GM23248 (cell line): Measurements from ENCODE around the gene ZEB2. TPM values are rescaled to one million over a fixed set of nuclear protein-coding genes. Genes with fewer than 3 reads are reported as not detected.

Source experiments
- DNase-seq: peaks from one replicate; pipeline ENCODE4 v3.0.0-alpha.2; 2015
- H2AFZ ChIP-seq: fragments of 200-600 bp; sonication (generic); 2 replicates; pipeline ENCODE4 v1.6.1; 2016; ENCODE audit warnings: antibody characterized with exemption
- H3F3A ChIP-seq: fragments of 200-600 bp; sonication (generic); 2 replicates; pipeline ENCODE4 v1.6.1; 2016; ENCODE audit warnings: mild to moderate bottlenecking, antibody characterized with exemption, mixed run types; ENCODE audit not compliant: insufficient read depth
- H3K27ac ChIP-seq: fragments of 200-600 bp; sonication (generic); 2 replicates; pipeline ENCODE4 v1.5.1; 2016; ENCODE audit warnings: mild to moderate bottlenecking
- H3K27me3 ChIP-seq: fragments of 200-600 bp; sonication (generic); replicated peaks from 2 replicates; pipeline ENCODE4 v1.6.1; 2016; ENCODE audit warnings: mild to moderate bottlenecking; ENCODE audit not compliant: insufficient read depth
- H3K36me3 ChIP-seq: fragments of 200-600 bp; sonication (generic); 2 replicates; pipeline ENCODE4 v1.6.1; 2016; ENCODE audit warnings: low read depth, mild to moderate bottlenecking
- H3K4me1 ChIP-seq: fragments of 200-600 bp; sonication (generic); 2 replicates; pipeline ENCODE4 v1.6.1; 2016; ENCODE audit warnings: mild to moderate bottlenecking; ENCODE audit not compliant: insufficient read depth
- H3K4me2 ChIP-seq: fragments of 200-600 bp; sonication (generic); one replicate; pipeline ENCODE4 v1.6.1; 2016; ENCODE audit warnings: mild to moderate bottlenecking; ENCODE audit not compliant: unreplicated experiment
- H3K4me3 ChIP-seq: fragments of 200-600 bp; sonication (generic); 2 replicates; pipeline ENCODE4 v1.5.1; 2016; ENCODE audit warnings: mild to moderate bottlenecking
- H3K79me2 ChIP-seq: fragments of 200-600 bp; sonication (generic); 2 replicates; pipeline ENCODE4 v1.6.1; 2016; ENCODE audit warnings: mild to moderate bottlenecking; ENCODE audit not compliant: insufficient read depth
- H3K9ac ChIP-seq: fragments of 200-600 bp; sonication (generic); 2 replicates; pipeline ENCODE4 v1.6.1; 2016; ENCODE audit warnings: mild to moderate bottlenecking
- H3K9me2 ChIP-seq: fragments of 200-600 bp; sonication (generic); 2 replicates; pipeline ENCODE4 v1.6.1; 2016; ENCODE audit warnings: mixed run types, mild to moderate bottlenecking, moderate library complexity; ENCODE audit not compliant: insufficient read depth
- H3K9me3 ChIP-seq: fragments of 200-600 bp; sonication (generic); one replicate; pipeline ENCODE4 v1.6.1; 2017; ENCODE audit warnings: low read depth
- H4K20me1 ChIP-seq: fragments of 200-600 bp; sonication (generic); 2 replicates; pipeline ENCODE4 v1.6.0; 2016; ENCODE audit not compliant: insufficient read depth
- EZH2 ChIP-seq: fragments of 200-600 bp; sonication (generic); IDR thresholded peaks from 2 replicates; pipeline ENCODE4 v1.6.1; 2018; ENCODE audit warnings: antibody characterized with exemption, mild to moderate bottlenecking; ENCODE audit not compliant: insufficient read depth, poor library complexity, severe bottlenecking
- EZH2phosphoT487 ChIP-seq: fragments of 200-600 bp; sonication (generic); IDR thresholded peaks from 2 replicates; pipeline ENCODE4 v1.6.1; 2018; ENCODE audit warnings: antibody characterized with exemption, moderate library complexity, mild to moderate bottlenecking, low read depth; ENCODE audit not compliant: insufficient read depth
- WGBS, 2 experiments: methylation state at CpG; one replicate each; pipeline ENCODE4 v1.1.6; 2015 to 2017; ENCODE audit warnings: low lambda C conversion rate in 2 of 2, low coverage in 1 of 2; ENCODE audit errors: missing lambda C conversion rate in 2 of 2; 5-methylcytosine and 5-hydroxymethylcytosine counted together
- in situ Hi-C: fragments of 300-500 bp; cut with MboI; formaldehyde crosslinking; loops from 2 replicates; pipeline ENCODE4 v1.15.0; 2020
- polyA plus RNA-seq: library from polyadenylated mRNA; unstranded; fragments of >200 nt; fragmentation: Nextera tagmentation; extraction: Ambion mirVana; gene quantifications from 2 replicates; pipeline ENCODE4 v1.2.1, GENCODE V29; 2016
- total RNA-seq: library from RNA; depleted of rRNA; stranded (reverse); fragments of >200 nt; shearing (Covaris generic); gene quantifications from 2 replicates; pipeline ENCODE4 v1.2.3, GENCODE V29; 2014

The ZEB2 gene
- total and polyA plus RNA-seq, 2 experiments from 2014 or later: 26.2 to 46.8 TPM

DNA sequence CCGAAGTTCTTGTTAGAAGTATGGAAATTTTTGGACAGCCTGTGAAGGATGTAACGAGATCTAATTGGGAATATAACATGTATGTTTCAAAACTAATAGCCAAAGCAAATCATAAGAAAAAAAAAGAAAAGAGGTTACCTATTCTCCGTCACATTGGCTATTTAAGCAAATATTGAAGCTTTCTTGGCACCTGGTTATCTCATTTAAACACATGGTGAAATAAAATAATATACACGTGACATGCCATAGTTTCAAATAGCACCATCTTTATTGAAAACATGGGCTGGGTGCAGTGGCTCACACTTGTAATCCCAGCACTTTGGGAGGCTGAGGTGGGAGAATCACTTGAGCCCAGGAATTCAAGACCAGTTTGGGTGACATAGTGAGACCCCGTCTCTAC, 56.7 kb downstream of the ZEB2 start:
- 84 to 86% methylated on average over 4 to 5 of the region's 5 CpGs for WGBS, 2 experiments
- Histone ChIP-seq H3K4me3 (no peak overlapping the region), H3K9me2 (no peaks in the 10 kb centered on the region), H3K36me3 (no peaks in the 10 kb centered on the region), H3K9ac (no peak overlapping the region), H3K79me2 (peaks cover 97% of the 10 kb centered on the region), H3K27me3 (no peaks in the 10 kb centered on the region), H3K4me2 (no peak overlapping the region), H3K4me1 (peaks cover 38% of the 10 kb centered on the region), H3K27ac (no peak overlapping the region), H4K20me1 (no peaks in the 10 kb centered on the region), H3F3A (peaks cover 29% of the 10 kb centered on the region; the same call in 1 of the 2 replicates), H3K9me3 (no peaks in the 10 kb centered on the region), H2AFZ (no peak overlapping the region)
- in situ Hi-C loops: no loop called here
- no peak for TF ChIP-seq EZH2phosphoT487
- no peak for TF ChIP-seq EZH2
- DNase-seq: no peak

DNA sequence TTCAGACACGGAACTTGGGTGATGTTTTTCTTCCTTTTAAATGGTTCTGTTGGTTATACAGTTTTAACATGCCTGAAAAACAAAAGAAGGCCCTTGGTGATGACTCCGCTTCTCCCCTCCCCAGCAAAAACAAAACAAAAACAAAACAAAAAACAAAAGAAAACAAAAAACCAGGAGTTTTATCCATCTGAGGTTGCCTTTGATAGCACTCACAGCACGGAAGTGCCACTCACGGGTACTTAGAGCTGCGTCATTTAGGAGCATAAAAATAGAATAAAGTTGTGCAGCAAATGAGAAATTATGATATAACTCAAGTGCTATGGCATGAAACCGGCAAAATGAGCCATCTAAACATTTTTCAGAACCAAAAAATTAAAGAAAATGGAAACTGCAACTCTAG, 57.7 kb downstream of the ZEB2 start:
- Histone ChIP-seq H3K4me3 (no peak overlapping the region), H3K27ac (peak overlapping the region; percentile 91; the same call in 1 of the 2 replicates), H3K79me2 (peaks cover 97% of the 10 kb centered on the region), H3K4me1 (peaks cover 39% of the 10 kb centered on the region), H2AFZ (no peak overlapping the region), H3K4me2 (no peak overlapping the region), H3K9me2 (no peaks in the 10 kb centered on the region), H3K27me3 (no peaks in the 10 kb centered on the region), H3K9ac (no peak overlapping the region), H3K36me3 (no peaks in the 10 kb centered on the region), H3F3A (peaks cover 35% of the 10 kb centered on the region), H4K20me1 (no peaks in the 10 kb centered on the region), H3K9me3 (no peaks in the 10 kb centered on the region)
- WGBS, 2 experiments: 39 to 42% methylated on average over 6 of the region's 6 CpGs
- no peak for DNase-seq
- TF ChIP-seq EZH2phosphoT487 (no peak), EZH2 (no peak)
- in situ Hi-C loops: no loop called here

DNA sequence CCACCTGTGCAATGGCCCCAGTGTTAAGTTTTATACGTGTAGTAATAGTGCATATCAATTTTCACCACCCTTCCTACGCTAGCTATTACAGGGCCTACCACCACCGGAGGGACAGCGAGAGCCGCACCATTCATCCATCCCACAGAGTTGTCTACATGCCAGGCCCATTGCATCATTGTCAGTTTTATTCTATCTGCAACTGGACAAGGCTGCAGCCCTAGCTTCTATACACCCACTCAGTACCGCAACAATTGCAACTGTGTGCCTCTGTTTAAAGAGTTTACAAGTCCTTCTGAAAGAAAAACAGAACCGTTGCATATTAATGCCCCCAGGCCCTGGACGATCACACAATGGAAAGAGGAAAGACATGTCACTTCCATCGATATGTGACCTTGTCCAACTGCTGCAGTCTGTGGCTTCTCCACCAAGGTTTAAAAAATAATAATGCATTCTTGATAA, 58.6 kb downstream of the ZEB2 start:
- H3K9me2 ChIP-seq: no peaks in the 10 kb centered on the region
- no peak overlapping the region for H3K4me3 ChIP-seq
- WGBS, 2 experiments: 53 to 63% methylated on average over 9 of the region's 9 CpGs
- no peak for TF ChIP-seq EZH2
- TF ChIP-seq EZH2phosphoT487: no peak
- H3K27me3 ChIP-seq: no peaks in the 10 kb centered on the region
- no peaks in the 10 kb centered on the region for H3K36me3 ChIP-seq
- no peak overlapping the region for H2AFZ ChIP-seq
- no peak overlapping the region for H3K9ac ChIP-seq
- H3K79me2 ChIP-seq: peaks cover 94% of the 10 kb centered on the region
- H4K20me1 ChIP-seq: no peaks in the 10 kb centered on the region
- peak overlapping the region; percentile 91 for H3K27ac ChIP-seq
- no peaks in the 10 kb centered on the region for H3K9me3 ChIP-seq
- DNase-seq: peak; percentile 57
- peaks cover 42% of the 10 kb centered on the region for H3F3A ChIP-seq
- no peak overlapping the region for H3K4me2 ChIP-seq
- H3K4me1 ChIP-seq: peaks cover 47% of the 10 kb centered on the region
- in situ Hi-C loops: no loop called here

- Histone ChIP-seq H3K36me3 (no peaks in the 10 kb centered on the region), H3K9me3 (no peaks in the 10 kb centered on the region), H3K9ac (peak overlapping the region; percentile 72), H3K4me3 (no peak overlapping the region), H4K20me1 (no peaks in the 10 kb centered on the region), H2AFZ (no peak overlapping the region), H3K4me2 (peak overlapping the region; percentile 15), H3F3A (peaks cover 47% of the 10 kb centered on the region), H3K9me2 (no peaks in the 10 kb centered on the region), H3K27ac (peak overlapping the region; percentile 91), H3K79me2 (peaks cover 94% of the 10 kb centered on the region), H3K27me3 (no peaks in the 10 kb centered on the region), H3K4me1 (peaks cover 52% of the 10 kb centered on the region)
- in situ Hi-C loops: no loop called here
- WGBS, 2 experiments: 72 to 77% methylated on average over 6 of the region's 6 CpGs
- TF ChIP-seq EZH2 (no peak), EZH2phosphoT487 (no peak)
- no peak for DNase-seq
These were observed 59.1 kb downstream of the ZEB2 start for GRCh38 chr2:144460727-144461307.
